NCI-H2171 (cell line): Measurements from ENCODE around the gene NNAT.

ENCODE experiments used
- DNase-seq: peaks from one replicate; lab custom pipeline; 2025; lab: John Stamatoyannopoulos, UW

NNAT gene

DNA sequence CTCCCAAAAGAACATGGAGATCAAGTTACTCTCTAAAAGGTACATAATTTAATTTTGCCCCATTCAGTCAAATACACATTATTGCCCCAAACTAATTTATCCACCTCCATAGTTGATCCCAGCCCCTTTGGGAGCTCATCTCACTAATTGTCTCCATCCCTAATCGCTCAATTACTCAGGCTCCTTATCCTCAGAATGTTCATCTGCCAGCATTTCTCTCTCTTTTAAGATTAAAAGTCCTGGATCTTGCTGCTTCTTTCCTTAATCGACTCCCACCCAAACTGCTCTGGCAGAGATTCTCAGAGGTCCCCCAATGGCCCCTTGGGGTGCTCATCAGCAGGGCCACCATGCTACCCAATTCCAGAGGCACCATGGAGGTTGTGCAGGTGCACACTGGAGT is 18.4 kb upstream of the NNAT start:
- DNase-seq = no peak

GRCh38 chr20:37503256-37503927 is 17.7 kb upstream of the NNAT start:
- DNase-seq = no peak

DNA sequence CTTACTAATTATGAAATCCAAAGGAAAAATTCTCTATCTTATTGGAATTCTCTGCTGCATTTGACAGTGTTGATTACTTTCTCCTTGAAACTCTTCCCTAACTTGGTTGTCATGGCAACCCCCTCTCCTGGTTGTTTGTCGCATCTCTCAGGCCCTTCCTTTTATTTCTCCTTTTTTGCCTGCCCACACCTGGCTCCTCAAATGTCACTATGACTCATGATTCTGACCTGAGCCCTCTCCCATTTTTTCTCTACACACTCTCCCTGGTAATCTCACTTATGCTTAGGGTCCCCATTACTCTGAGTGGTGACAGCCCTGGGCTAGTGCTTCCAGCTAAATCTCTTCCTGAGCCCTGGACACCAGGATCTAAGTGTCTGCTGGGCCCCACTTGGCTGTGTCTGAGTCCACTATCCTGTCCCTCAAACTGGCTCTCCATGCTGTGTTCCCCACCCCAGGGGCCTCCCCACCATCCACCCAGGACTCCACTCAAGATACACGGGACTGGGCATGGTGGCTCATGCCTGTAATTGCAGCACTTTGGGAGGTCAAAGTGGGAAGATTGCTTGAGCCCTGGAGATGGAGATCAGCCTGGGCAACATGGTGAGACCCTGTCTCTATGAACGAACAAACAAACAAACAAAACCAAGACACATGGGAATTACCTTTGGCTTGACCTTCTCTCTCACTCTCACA is 16.5 kb upstream of the NNAT start:
- no peak for DNase-seq

DNA sequence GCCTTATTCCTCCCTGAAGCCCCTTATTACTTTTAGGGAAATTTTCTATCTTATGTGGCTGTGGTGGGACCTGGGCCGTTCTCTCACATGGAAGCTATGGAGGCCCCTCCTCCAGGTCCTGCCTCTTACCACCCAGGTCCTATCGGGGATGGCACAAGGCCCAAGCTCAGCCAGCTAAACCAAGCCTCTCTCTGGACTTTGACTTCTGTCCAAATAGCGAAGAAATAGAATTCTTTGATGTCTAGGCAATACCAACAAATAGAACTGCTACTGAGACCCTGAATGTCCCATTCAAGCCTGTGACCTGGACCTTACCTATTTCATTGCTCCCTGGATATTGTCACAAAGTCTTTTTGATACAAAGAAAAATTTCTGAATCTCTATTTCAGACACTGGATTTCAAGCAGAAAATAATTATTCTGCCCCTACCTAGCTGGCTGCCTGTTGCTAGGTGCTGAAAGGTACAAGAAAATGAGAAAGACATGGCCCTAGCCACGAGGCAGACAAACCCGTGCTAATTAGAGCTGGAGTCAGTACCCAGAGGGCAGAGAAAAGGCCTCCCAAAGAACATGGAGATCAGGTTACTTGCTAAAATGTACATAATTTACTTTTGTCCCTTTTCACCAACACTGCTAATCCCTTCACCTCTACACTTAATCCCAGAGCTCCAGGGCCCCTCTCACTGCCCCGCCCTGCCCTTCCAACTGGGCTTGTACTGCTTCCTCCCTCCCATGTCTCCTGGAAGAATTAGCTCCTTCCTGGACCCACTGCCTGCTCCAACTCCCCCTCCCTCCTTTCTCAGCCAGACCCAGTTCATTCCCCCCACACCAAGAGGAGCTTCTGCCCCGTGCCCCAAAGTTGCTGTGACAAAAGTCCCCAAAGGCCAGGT is 15.5 kb upstream of the NNAT start:
- DNase-seq = no peak

- no peak for DNase-seq
Measured at GRCh38 chr20:37506152-37506725, 14.8 kb upstream of the NNAT start.

GRCh38 chr20:37510226-37510625 is 10.8 kb upstream of the NNAT start:
- DNase-seq = no peak

GRCh38 chr20:37511610-37512275 is 9.3 kb upstream of the NNAT start:
- DNase-seq = peak; percentile 14

GRCh38 chr20:37513779-37514359 is 7.2 kb upstream of the NNAT start:
- DNase-seq = no peak

- DNase-seq = no peak
Measured at GRCh38 chr20:37515876-37516275, 5.2 kb upstream of the NNAT start.

DNA sequence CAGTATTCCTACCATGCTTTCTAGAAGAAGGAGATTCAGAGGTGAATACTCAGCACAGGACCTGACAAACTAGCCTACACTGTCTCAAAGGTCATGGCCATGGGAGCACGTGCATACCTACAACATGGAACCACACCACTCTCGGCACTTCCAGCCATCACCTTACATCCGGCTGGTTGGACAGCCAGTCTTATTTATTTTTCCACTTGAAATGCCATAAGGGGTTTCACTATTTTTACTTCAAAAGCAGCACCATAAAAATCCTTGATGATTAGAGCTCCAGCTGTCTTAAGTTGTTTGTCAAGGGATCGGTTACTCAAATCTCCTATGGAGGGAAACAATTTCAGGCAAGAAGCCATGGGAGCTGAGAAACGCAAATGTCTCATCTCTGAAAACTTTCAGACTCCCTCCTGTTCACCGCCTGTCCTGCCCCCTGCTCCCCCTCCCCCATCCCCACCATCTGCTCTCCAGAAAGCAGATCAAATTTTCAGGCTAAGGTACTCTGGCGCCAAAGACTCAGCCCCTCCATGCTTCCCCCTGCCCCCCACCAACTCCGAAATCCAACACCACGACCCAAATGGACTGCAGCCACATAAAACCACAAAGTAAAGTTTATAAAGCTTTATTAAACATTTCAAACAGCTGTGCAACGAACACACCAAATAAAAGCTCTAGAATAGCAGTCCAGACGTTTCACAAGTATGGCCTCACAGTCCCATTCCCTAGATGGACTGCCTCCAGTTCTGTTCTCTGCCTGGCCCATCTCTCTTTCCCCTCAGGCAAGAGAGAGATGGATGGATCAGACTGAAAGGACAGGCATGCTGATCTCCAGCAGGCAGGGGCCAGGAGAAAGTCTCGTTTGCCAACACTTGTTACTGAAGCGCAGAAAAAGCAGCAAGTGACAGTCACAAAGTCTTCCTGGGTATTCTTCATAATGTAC is 4.0 kb upstream of the NNAT start:
- DNase-seq = peak; percentile 96

DNA sequence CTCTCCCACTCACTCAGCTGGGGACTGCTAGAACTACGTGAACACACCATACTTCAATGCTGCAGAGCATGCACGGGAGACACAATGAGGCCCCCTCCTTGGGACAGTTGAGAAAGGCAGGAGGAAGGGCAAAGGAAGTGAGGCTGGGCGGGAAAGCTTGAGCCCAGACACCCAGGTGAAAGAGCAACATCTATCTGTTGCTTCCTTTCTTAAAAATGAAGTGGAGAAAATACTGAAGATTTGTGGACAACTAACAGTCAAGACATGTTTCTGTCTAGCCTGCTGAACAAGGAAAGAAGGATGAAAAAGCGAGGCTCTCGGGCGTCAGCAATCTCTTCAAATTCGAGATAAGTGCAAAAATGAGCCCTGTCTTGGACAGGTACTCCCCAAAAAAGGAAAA is 3.0 kb upstream of the NNAT start:
- DNase-seq = no peak

DNA sequence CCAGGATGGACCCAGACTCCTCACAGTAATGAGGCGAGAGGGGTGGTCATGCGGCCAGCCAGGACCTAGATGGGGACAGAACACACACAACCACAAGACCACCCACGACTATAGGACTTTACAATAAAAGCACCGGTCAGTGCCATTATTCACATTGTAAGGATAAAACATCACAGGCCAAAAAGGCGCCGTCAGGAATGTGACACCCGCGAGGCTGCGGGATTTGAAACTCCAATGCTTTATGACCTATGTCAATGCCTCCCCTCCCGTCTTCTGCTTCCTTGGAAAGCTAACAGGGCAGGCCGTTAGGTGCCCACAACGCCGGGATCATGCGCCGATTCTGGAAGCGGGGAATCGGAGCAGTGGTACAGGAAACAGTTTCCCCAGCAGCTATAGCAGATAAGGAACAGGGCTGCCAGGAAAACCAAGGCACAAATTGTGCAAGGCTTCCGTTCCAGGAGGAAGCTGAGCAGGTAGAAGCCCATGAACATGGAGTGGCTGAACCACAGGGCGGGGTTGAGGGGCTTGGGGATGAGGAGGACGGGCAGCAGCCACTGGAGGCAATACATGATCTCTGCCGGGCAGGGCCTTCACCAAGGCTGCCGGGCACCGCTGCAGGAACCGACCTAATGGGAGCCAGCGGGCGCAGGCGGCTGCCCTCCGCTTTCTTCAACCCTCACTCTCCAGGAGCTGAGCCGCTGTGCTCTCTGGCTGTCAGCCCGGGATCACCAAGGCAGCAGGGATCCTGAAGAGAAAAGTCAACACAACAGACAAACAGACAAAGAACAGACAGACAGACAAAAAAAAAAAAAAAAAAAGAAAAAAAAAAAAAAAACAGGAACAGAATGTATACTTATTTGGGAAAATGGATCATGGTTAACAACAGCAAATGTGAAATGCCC is 2.2 kb upstream of the NNAT start:
- no peak for DNase-seq

DNA sequence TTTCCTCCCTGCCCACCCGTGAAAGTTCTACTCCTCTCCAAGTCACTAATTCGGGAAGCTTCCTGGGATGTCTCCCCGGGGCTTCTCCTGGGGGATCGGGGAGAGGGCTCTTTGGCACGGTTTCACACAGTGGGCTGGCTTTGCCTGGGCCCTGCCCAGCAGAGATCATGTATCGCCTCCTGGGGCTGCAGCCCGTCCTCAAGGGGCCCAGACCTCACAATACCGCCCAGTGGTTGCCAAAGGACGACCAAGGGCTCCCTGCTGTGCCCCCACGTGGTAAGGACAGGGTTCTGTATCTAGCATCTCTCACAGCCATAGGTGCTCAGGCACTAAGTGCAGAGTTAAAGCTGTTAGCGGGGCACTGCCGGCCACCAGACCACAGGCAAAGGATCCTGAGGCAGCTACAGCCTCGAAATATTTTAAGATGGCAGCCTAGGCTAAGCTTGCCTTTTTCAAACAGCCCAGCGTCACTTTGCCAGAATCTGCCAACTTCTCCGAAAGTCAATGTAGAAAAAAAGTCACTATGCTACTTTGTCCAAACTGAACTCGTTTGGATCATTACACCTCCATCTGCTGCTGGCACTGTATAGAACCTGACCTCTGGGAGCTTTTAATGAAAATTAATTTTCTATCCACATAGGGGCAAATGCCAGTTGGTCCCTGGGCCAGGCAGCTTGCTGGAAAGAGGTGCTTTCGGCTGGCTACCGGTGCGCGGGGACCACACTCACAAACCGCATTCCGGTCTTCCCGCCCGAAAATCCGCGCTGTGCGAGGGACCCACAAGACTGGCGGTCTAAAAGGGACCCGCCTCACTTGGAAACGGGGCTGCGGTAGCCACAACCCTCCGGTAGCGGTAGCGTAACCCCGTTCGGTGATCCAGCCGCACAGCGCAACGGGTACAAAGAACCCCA is 1.3 kb upstream of the NNAT start:
- DNase-seq = peak; percentile 31

- no peak for DNase-seq
Measured at GRCh38 chr20:37520419-37520955, 563 bp upstream of the NNAT start.

DNA sequence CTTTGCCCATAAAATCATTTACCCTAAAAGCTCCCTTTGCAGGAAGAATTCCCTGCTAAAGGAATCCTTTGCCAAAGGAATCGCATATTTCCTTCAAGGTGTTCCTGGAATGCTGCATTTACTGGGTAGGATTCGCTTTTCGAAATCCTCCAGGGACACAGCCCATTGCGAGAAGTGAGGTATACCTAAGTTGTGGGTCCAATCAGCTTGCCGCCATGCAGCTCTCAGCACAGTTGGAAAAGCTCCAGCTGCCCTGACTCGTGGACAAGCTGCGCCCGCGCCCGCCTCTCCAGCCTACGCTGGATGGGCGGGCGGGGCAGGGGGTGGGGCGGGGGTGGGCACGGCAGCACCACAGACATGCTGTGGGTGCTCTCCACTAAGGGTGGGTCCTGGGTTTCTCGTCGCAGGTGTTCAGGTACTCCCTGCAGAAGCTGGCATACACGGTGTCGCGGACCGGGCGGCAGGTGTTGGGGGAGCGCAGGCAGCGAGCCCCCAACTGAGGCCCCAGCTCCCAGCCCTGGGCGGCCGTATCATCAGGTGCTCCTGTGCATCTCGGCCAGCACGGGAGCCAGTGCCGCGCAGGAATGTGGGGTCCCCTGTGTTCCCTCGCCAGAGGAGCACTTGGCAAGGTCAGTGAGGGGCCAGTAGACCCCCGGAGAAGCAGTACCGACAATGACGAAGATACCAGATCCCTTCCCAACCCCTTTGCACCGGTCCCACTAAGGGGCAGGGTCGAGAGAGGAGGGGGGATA is 1.4 kb downstream of the NNAT start:
- peak; percentile 42 for DNase-seq

DNA sequence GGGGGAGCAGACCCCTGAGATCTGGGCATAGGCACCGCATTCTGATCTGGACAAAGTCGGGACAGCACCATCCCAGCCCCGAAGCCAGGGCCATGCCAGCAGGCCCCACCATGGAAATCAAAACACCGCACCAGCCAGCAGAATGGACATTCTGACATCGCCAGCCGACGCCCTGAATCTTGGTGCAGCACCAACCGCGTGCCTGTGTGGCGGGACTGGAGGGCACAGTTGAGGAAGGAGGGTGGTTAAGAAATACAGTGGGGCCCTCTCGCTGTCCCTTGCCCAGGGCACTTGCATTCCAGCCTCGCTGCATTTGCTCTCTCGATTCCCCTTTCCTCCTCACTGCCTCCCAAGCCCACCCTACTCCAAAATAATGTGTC is 2.0 kb downstream of the NNAT start:
- DNase-seq = no peak
